Measurements from ENCODE around the gene EPB41L5. TPM values are rescaled to one million over a fixed set of nuclear protein-coding genes. Genes with fewer than 3 reads are reported as not detected.

Gene EPB41L5
- total and polyA plus RNA-seq, 4 donors = 19.7 to 88.4 (median 30.3) TPM

DNA sequence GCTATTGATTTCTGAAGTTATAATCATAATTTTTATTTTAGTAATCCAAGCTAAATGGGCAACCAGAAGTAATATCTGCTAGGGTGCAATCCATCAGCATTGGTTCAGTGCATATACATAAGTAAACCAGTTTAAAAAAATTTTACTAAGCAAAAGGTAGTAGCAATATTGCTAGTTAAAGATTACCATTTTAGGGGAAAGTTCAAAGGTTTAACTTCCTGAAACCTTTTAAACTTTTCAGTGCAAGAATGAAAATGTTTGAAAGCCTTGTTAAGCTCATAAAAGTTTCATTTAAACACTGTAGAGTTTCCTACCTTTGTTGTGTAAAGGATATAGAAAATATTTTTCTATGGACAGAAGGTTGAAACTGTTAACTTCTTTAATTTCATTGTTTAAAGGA, 31.0 kb upstream of the EPB41L5 start:
- Histone ChIP-seq H3K9me3 (ENCODE audit: control insufficient read depth in 4 of 4, low read length in 3 of 4) (no peaks in the 10 kb centered on the region), H3K4me1 (ENCODE audit: control insufficient read depth in 4 of 4, insufficient read depth in 4 of 4, low read length in 3 of 4) (peaks cover 0 to 14% (median 3%) of the 10 kb centered on the region in 4 donors), H3K9ac (ENCODE audit: low read depth in 1 of 2, low read length in 2 of 2) (no peak overlapping the region), H3K27ac (ENCODE audit: low read depth in 1 of 2, low read length in 2 of 2) (no peak overlapping the region), H3K27me3 (ENCODE audit: control insufficient read depth in 4 of 4, insufficient read depth in 4 of 4, low read length in 3 of 4) (no peaks in the 10 kb centered on the region), H3K4me3 (ENCODE audit: low read depth in 1 of 3, low read length in 3 of 3) (no peak overlapping the region), H3K36me3 (ENCODE audit: control insufficient read depth in 4 of 4, insufficient read depth in 3 of 4, low read depth in 1 of 4, low read length in 3 of 4) (peaks cover 0 to 8% (median 2%) of the 10 kb centered on the region in 4 donors)
- TF ChIP-seq, protein P1, sequence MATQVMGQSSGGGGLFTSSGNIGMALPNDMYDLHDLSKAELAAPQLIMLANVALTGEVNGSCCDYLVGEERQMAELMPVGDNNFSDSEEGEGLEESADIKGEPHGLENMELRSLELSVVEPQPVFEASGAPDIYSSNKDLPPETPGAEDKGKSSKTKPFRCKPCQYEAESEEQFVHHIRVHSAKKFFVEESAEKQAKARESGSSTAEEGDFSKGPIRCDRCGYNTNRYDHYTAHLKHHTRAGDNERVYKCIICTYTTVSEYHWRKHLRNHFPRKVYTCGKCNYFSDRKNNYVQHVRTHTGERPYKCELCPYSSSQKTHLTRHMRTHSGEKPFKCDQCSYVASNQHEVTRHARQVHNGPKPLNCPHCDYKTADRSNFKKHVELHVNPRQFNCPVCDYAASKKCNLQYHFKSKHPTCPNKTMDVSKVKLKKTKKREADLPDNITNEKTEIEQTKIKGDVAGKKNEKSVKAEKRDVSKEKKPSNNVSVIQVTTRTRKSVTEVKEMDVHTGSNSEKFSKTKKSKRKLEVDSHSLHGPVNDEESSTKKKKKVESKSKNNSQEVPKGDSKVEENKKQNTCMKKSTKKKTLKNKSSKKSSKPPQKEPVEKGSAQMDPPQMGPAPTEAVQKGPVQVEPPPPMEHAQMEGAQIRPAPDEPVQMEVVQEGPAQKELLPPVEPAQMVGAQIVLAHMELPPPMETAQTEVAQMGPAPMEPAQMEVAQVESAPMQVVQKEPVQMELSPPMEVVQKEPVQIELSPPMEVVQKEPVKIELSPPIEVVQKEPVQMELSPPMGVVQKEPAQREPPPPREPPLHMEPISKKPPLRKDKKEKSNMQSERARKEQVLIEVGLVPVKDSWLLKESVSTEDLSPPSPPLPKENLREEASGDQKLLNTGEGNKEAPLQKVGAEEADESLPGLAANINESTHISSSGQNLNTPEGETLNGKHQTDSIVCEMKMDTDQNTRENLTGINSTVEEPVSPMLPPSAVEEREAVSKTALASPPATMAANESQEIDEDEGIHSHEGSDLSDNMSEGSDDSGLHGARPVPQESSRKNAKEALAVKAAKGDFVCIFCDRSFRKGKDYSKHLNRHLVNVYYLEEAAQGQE (IDR thresholded peaks at IDR 0.05) = no peak
- TF ChIP-seq, protein P2, sequence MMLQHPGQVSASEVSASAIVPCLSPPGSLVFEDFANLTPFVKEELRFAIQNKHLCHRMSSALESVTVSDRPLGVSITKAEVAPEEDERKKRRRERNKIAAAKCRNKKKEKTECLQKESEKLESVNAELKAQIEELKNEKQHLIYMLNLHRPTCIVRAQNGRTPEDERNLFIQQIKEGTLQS (IDR thresholded peaks at IDR 0.05) = no peak
- TF ChIP-seq RXRA (IDR thresholded peaks at IDR 0.05) = peak; percentile 29 to 35
- TF ChIP-seq NR2F2 (IDR thresholded peaks at IDR 0.05) = no peak
- TF ChIP-seq TAF1 (conservative IDR thresholded peaks at IDR 0.05) = no peak
- TF ChIP-seq, protein P3, sequence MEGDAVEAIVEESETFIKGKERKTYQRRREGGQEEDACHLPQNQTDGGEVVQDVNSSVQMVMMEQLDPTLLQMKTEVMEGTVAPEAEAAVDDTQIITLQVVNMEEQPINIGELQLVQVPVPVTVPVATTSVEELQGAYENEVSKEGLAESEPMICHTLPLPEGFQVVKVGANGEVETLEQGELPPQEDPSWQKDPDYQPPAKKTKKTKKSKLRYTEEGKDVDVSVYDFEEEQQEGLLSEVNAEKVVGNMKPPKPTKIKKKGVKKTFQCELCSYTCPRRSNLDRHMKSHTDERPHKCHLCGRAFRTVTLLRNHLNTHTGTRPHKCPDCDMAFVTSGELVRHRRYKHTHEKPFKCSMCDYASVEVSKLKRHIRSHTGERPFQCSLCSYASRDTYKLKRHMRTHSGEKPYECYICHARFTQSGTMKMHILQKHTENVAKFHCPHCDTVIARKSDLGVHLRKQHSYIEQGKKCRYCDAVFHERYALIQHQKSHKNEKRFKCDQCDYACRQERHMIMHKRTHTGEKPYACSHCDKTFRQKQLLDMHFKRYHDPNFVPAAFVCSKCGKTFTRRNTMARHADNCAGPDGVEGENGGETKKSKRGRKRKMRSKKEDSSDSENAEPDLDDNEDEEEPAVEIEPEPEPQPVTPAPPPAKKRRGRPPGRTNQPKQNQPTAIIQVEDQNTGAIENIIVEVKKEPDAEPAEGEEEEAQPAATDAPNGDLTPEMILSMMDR (IDR thresholded peaks at IDR 0.05; ENCODE audit: low read depth, low read length, missing input control) = no peak
- TF ChIP-seq, protein P4, sequence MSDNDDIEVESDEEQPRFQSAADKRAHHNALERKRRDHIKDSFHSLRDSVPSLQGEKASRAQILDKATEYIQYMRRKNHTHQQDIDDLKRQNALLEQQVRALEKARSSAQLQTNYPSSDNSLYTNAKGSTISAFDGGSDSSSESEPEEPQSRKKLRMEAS (IDR thresholded peaks at IDR 0.05) = no peak
- no peak for TF ChIP-seq JUND (IDR thresholded peaks at IDR 0.05)
- no peak for TF ChIP-seq YY1 (IDR thresholded peaks at IDR 0.05)
- peak in 1 of 2 donors; percentile 6 for TF ChIP-seq RAD21 (IDR thresholded peaks at IDR 0.05)
- no peak for TF ChIP-seq HNF4A (conservative IDR thresholded peaks at IDR 0.05)
- no peak for TF ChIP-seq HNF4G (IDR thresholded peaks at IDR 0.05)
- TF ChIP-seq GABPA (IDR thresholded peaks at IDR 0.05 in 1 of 2, conservative IDR thresholded peaks at IDR 0.05 in 1 of 2) = no peak
- TF ChIP-seq SP1 (IDR thresholded peaks at IDR 0.05) = peak; percentile 34
- TF ChIP-seq, protein P5, sequence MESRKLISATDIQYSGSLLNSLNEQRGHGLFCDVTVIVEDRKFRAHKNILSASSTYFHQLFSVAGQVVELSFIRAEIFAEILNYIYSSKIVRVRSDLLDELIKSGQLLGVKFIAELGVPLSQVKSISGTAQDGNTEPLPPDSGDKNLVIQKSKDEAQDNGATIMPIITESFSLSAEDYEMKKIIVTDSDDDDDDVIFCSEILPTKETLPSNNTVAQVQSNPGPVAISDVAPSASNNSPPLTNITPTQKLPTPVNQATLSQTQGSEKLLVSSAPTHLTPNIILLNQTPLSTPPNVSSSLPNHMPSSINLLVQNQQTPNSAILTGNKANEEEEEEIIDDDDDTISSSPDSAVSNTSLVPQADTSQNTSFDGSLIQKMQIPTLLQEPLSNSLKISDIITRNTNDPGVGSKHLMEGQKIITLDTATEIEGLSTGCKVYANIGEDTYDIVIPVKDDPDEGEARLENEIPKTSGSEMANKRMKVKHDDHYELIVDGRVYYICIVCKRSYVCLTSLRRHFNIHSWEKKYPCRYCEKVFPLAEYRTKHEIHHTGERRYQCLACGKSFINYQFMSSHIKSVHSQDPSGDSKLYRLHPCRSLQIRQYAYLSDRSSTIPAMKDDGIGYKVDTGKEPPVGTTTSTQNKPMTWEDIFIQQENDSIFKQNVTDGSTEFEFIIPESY (IDR thresholded peaks at IDR 0.05) = no peak
- TF ChIP-seq EGR1 (IDR thresholded peaks at IDR 0.05; ENCODE audit: low read depth in 2 of 2) = no peak
- no peak for TF ChIP-seq FOXA1 (IDR thresholded peaks at IDR 0.05)
- TF ChIP-seq FOXA2 (IDR thresholded peaks at IDR 0.05) = no peak
- no peak for DNase-seq (ENCODE audit: low spot score)

Data from liver (tissue), 9 donors.